NT2/D1 (cell line): ENCODE data around the gene NLK.

ENCODE experiments used
- DNase-seq: peaks from one replicate; pipeline ENCODE4 v3.0.0-alpha.2; 2011; ENCODE audit warnings: low read depth, low spot score
- H3K27me3 ChIP-seq: 2 replicates; pipeline ENCODE4 v1.6.0; 2011; ENCODE audit warnings: mild to moderate bottlenecking; ENCODE audit not compliant: insufficient read length, insufficient read depth
- H3K36me3 ChIP-seq: 2 replicates; pipeline ENCODE4 v1.6.1; 2011; ENCODE audit warnings: mild to moderate bottlenecking, low read length, mixed read lengths; ENCODE audit not compliant: insufficient read depth, insufficient read length
- H3K4me1 ChIP-seq: 2 replicates; pipeline ENCODE4 v1.5.1; 2011; ENCODE audit not compliant: insufficient read depth, insufficient read length
- H3K4me3 ChIP-seq: 2 replicates; pipeline ENCODE4 v1.5.1; 2011; ENCODE audit warnings: low read depth; ENCODE audit not compliant: insufficient read length
- H3K9ac ChIP-seq: 2 replicates; pipeline ENCODE4 v1.6.0; 2011; ENCODE audit warnings: low read depth; ENCODE audit not compliant: insufficient read length
- H3K9me3 ChIP-seq: 2 replicates; pipeline ENCODE4 v1.5.1; 2011; ENCODE audit warnings: mild to moderate bottlenecking, low read length; ENCODE audit not compliant: insufficient read depth
- SUZ12 ChIP-seq: IDR thresholded peaks from 2 replicates; pipeline ENCODE4 v1.6.1; 2011; ENCODE audit not compliant: insufficient read length, insufficient read depth; ENCODE audit errors: extremely low read depth
- YY1 ChIP-seq: IDR thresholded peaks from 2 replicates; pipeline ENCODE4 v1.6.1; 2011; ENCODE audit not compliant: insufficient read length, insufficient read depth
- ZNF274 ChIP-seq: IDR thresholded peaks from 2 replicates; pipeline ENCODE4 v1.6.1; 2011; ENCODE audit warnings: mild to moderate bottlenecking, low read depth, low read length

The NLK gene

GRCh38 chr17:28125526-28126378 lies 83.3 kb downstream of the NLK start:
- DNase-seq: no peak
- TF ChIP-seq ZNF274 (no peak), SUZ12 (no peak), YY1 (no peak)
- Histone ChIP-seq H3K9me3 (no peaks in the 10 kb centered on the region), H3K4me3 (no peak overlapping the region), H3K36me3 (peaks cover 5% of the 10 kb centered on the region), H3K27me3 (no peaks in the 10 kb centered on the region), H3K9ac (no peak overlapping the region), H3K4me1 (no peaks in the 10 kb centered on the region)

GRCh38 chr17:28127196-28127595 lies 84.7 kb downstream of the NLK start:
- no peaks in the 10 kb centered on the region for H3K4me1 ChIP-seq
- no peaks in the 10 kb centered on the region for H3K27me3 ChIP-seq
- TF ChIP-seq SUZ12: no peak
- no peak for TF ChIP-seq ZNF274
- no peak for TF ChIP-seq YY1
- no peak overlapping the region for H3K4me3 ChIP-seq
- H3K36me3 ChIP-seq: peaks cover 5% of the 10 kb centered on the region
- H3K9me3 ChIP-seq: no peaks in the 10 kb centered on the region
- no peak for DNase-seq
- no peak overlapping the region for H3K9ac ChIP-seq

- no peaks in the 10 kb centered on the region for H3K9me3 ChIP-seq
- peaks cover 10% of the 10 kb centered on the region for H3K36me3 ChIP-seq
- no peak overlapping the region for H3K9ac ChIP-seq
- no peak overlapping the region for H3K4me3 ChIP-seq
- TF ChIP-seq ZNF274 (no peak), YY1 (no peak), SUZ12 (no peak)
- H3K27me3 ChIP-seq: no peaks in the 10 kb centered on the region
- H3K4me1 ChIP-seq: no peaks in the 10 kb centered on the region
- no peak for DNase-seq
These were observed 86.3 kb downstream of the NLK start for GRCh38 chr17:28128779-28129178.

- H3K9ac ChIP-seq: no peak overlapping the region
- no peaks in the 10 kb centered on the region for H3K27me3 ChIP-seq
- TF ChIP-seq SUZ12 (no peak), YY1 (no peak), ZNF274 (no peak)
- H3K36me3 ChIP-seq: peaks cover 15% of the 10 kb centered on the region
- H3K4me3 ChIP-seq: no peak overlapping the region
- H3K4me1 ChIP-seq: no peaks in the 10 kb centered on the region
- no peak for DNase-seq
- no peaks in the 10 kb centered on the region; the same call in 1 of the 2 replicates for H3K9me3 ChIP-seq
These were observed 88.0 kb downstream of the NLK start for GRCh38 chr17:28130472-28130871.

GRCh38 chr17:28131599-28131998 lies 89.1 kb downstream of the NLK start:
- Histone ChIP-seq H3K36me3 (peaks cover 17% of the 10 kb centered on the region), H3K9ac (no peak overlapping the region), H3K27me3 (no peaks in the 10 kb centered on the region), H3K4me1 (no peaks in the 10 kb centered on the region), H3K9me3 (no peaks in the 10 kb centered on the region; the same call in 1 of the 2 replicates), H3K4me3 (no peak overlapping the region)
- TF ChIP-seq SUZ12 (no peak), ZNF274 (no peak), YY1 (no peak)
- no peak for DNase-seq

- DNase-seq: no peak
- Histone ChIP-seq H3K9me3 (no peaks in the 10 kb centered on the region; the same call in 1 of the 2 replicates), H3K36me3 (peaks cover 17% of the 10 kb centered on the region), H3K9ac (no peak overlapping the region), H3K4me1 (no peaks in the 10 kb centered on the region), H3K4me3 (no peak overlapping the region), H3K27me3 (no peaks in the 10 kb centered on the region)
- TF ChIP-seq ZNF274 (no peak), YY1 (no peak), SUZ12 (no peak)
These were observed 91.1 kb downstream of the NLK start for GRCh38 chr17:28133562-28133970.

- Histone ChIP-seq H3K27me3 (no peaks in the 10 kb centered on the region), H3K9me3 (no peaks in the 10 kb centered on the region; the same call in 1 of the 2 replicates), H3K4me3 (no peak overlapping the region), H3K36me3 (peaks cover 20% of the 10 kb centered on the region), H3K4me1 (no peaks in the 10 kb centered on the region), H3K9ac (no peak overlapping the region)
- DNase-seq: no peak
- TF ChIP-seq ZNF274: no peak
- no peak for TF ChIP-seq YY1
- TF ChIP-seq SUZ12: no peak
These were observed 94.4 kb downstream of the NLK start for GRCh38 chr17:28136923-28137322.

GRCh38 chr17:28139822-28140221 lies 97.3 kb downstream of the NLK start:
- DNase-seq: no peak
- no peak for TF ChIP-seq YY1
- no peak for TF ChIP-seq ZNF274
- TF ChIP-seq SUZ12: no peak

More at GRCh38 chr17:28139822-28140221, 97.3 kb downstream of the NLK start:
- no peak overlapping the region for H3K4me3 ChIP-seq
- H3K4me1 ChIP-seq: no peaks in the 10 kb centered on the region
- no peak overlapping the region for H3K9ac ChIP-seq
- peaks cover 10% of the 10 kb centered on the region for H3K36me3 ChIP-seq
- H3K27me3 ChIP-seq: no peaks in the 10 kb centered on the region
- H3K9me3 ChIP-seq: no peaks in the 10 kb centered on the region; the same call in 1 of the 2 replicates
